A673 (cell line): ENCODE results near the gene WDR26.

Source experiments
- EZH2 ChIP-seq: fragments of 200-600 bp; sonication (generic); IDR thresholded peaks from 2 replicates; pipeline ENCODE4 v1.6.1; 2017; ENCODE audit warnings: borderline replicate concordance, low read depth, mild to moderate bottlenecking, mixed read lengths, antibody characterized with exemption, low read length; ENCODE audit not compliant: poor library complexity, severe bottlenecking
- TF ChIP-seq, protein P1 (sequence below): fragments of 300-800, 200-600 bp; sonication (generic); conservative IDR thresholded peaks from 2 replicates; pipeline ENCODE4 v1.5.1; 2017; ENCODE audit warnings: low read depth, mild to moderate bottlenecking, antibody characterized with exemption, low read length, moderate library complexity, mixed read lengths

DNA sequence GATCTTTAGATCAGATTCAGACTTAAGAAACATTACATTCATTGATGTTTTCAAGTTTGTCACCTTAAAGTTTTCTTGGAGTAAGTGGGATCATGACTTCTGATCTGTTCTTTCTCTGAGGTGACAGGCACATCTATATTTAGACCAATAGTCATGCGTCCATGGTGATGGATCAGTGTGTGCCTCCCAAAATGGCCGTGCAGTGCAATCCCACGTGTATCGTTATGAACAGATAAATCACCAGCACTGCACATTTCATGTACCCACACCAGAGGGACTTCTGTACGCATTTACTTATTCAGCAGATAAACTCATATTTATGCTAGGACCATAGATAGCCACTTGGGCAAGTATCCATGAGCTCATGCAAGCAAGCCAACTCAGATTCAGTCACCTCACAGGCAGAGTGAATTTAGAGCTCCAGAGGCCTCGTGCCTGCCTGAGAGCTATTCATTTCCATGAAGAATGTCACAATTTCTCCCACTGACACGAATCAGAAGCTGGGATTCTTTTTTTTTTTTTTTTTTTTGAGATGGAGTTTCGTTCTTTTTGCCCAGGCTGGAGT is 13.9 kb upstream of the WDR26 start:
- TF ChIP-seq EZH2: no peak
- TF ChIP-seq, protein P1, sequence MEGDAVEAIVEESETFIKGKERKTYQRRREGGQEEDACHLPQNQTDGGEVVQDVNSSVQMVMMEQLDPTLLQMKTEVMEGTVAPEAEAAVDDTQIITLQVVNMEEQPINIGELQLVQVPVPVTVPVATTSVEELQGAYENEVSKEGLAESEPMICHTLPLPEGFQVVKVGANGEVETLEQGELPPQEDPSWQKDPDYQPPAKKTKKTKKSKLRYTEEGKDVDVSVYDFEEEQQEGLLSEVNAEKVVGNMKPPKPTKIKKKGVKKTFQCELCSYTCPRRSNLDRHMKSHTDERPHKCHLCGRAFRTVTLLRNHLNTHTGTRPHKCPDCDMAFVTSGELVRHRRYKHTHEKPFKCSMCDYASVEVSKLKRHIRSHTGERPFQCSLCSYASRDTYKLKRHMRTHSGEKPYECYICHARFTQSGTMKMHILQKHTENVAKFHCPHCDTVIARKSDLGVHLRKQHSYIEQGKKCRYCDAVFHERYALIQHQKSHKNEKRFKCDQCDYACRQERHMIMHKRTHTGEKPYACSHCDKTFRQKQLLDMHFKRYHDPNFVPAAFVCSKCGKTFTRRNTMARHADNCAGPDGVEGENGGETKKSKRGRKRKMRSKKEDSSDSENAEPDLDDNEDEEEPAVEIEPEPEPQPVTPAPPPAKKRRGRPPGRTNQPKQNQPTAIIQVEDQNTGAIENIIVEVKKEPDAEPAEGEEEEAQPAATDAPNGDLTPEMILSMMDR: no peak
